ENCODE data around the gene CCT7.
"Not testable (repeated sequence)": the region's sequence is repeated elsewhere in the genome, so short reads cannot be mapped to it uniquely, and the experiment has no call there.

DNA sequence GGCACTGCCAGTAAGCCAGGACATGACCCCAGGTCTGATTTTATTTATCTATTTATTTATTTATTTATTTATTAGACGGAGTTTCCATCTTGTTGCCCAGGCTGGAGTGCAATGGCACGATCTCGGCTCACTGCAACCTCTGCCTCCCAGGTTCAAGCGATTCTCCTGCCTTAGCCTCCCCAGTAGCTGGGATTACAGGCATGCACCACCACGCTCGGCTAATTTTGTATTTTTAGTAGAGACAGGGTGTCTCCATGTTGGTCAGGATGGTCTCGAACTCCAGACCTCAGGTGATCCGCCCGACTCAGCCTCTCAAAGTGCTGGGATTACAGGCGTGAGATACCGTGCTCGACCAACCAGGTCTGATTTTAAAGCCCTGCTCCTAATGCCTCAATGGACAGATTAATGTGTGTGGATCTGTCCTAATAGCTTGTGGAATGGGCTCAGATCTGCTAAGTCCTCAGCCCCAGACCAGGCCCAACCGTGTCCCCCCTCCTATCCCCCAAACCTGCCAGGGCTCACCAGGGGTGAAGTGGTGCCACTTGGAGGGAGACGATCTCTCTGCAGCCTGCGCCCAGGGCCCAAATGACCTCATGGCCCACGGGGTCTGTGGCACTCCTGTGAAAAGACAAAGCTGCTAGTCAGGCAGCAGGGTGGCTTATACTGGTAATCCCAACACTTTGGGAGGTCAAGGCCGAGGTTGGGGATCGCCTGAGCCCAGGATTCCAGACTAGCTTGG is 28.8 kb downstream of the CCT7 start:
- TF ChIP-seq, protein P1, sequence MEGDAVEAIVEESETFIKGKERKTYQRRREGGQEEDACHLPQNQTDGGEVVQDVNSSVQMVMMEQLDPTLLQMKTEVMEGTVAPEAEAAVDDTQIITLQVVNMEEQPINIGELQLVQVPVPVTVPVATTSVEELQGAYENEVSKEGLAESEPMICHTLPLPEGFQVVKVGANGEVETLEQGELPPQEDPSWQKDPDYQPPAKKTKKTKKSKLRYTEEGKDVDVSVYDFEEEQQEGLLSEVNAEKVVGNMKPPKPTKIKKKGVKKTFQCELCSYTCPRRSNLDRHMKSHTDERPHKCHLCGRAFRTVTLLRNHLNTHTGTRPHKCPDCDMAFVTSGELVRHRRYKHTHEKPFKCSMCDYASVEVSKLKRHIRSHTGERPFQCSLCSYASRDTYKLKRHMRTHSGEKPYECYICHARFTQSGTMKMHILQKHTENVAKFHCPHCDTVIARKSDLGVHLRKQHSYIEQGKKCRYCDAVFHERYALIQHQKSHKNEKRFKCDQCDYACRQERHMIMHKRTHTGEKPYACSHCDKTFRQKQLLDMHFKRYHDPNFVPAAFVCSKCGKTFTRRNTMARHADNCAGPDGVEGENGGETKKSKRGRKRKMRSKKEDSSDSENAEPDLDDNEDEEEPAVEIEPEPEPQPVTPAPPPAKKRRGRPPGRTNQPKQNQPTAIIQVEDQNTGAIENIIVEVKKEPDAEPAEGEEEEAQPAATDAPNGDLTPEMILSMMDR (IDR thresholded peaks at IDR 0.05): not testable (repeated sequence)
- not testable (repeated sequence) for TF ChIP-seq POLR2A, EP300 (IDR thresholded peaks at IDR 0.05)
